Right kidney (tissue), 1 donor: Measurements from ENCODE around the gene LFNG.

ENCODE experiments used
- DNase-seq: peaks from one replicate; pipeline ENCODE4 v3.0.0-alpha.2; 2016

The LFNG gene

GRCh38 chr7:2501947-2502646 is 17.5 kb upstream of the LFNG start:
- DNase-seq = no peak

GRCh38 chr7:2502647-2502966 is 17.0 kb upstream of the LFNG start:
- DNase-seq = no peak

- DNase-seq = no peak
Measured at GRCh38 chr7:2503056-2503941, 16.3 kb upstream of the LFNG start.

- DNase-seq = no peak
Measured at GRCh38 chr7:2504128-2504888, 15.3 kb upstream of the LFNG start.

- DNase-seq = no peak
Measured at GRCh38 chr7:2504889-2505375, 14.6 kb upstream of the LFNG start.

GRCh38 chr7:2505401-2505800 is 14.2 kb upstream of the LFNG start:
- DNase-seq = no peak

GRCh38 chr7:2507208-2507916 is 12.2 kb upstream of the LFNG start:
- DNase-seq = no peak

- DNase-seq = no peak
Measured at GRCh38 chr7:2507917-2508306, 11.7 kb upstream of the LFNG start.

GRCh38 chr7:2508327-2509215 is 11.0 kb upstream of the LFNG start:
- DNase-seq = peak; percentile 80

- DNase-seq = no peak
Measured at GRCh38 chr7:2509298-2509906, 10.2 kb upstream of the LFNG start.

GRCh38 chr7:2510130-2510776 is 9.3 kb upstream of the LFNG start:
- DNase-seq = no peak

GRCh38 chr7:2510909-2511768 is 8.4 kb upstream of the LFNG start:
- no peak for DNase-seq

- DNase-seq = no peak
Measured at GRCh38 chr7:2511769-2512168, 7.8 kb upstream of the LFNG start.

- no peak for DNase-seq
Measured at GRCh38 chr7:2512179-2512661, 7.4 kb upstream of the LFNG start.

GRCh38 chr7:2512713-2513112 is 6.9 kb upstream of the LFNG start:
- no peak for DNase-seq

GRCh38 chr7:2513702-2514101 is 5.9 kb upstream of the LFNG start:
- no peak for DNase-seq

GRCh38 chr7:2514473-2515423 is 4.8 kb upstream of the LFNG start:
- no peak for DNase-seq
